ENCODE measurements around the gene PJA2.

Gene PJA2

GRCh38 chr5:109357807-109358206 is 52.0 kb downstream of the PJA2 start:
- DNase-seq (ENCODE audit: low read depth in 1 of 2, low spot score in 1 of 2), result no peak
- in situ Hi-C loops (cut with HindIII; ENCODE audit: low pct_unique_long_range_greater_than_20kb, low sequenced_read_pairs), result no loop called here
- no peak for TF ChIP-seq JUND (IDR thresholded peaks at IDR 0.05; ENCODE audit: low read depth)

DNA sequence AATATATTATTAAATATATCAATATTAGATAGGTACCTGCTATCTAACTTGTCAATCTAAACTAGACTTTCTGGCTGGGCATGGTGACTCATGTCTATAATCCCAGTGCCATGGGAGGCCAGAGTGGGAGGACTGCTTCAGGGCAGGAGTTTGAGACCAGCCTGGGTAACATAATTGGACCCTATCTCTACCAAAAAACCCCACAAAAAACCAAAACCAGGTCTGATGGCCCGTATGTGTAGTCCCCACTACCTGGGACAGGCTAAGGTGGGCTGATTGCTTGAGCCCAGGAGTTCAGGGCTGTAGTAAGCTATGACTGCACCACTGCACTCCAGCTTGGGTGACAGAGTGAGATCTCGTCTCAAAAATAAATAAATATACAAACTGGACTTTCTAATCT is 55.0 kb downstream of the PJA2 start:
- TF ChIP-seq JUND (IDR thresholded peaks at IDR 0.05; ENCODE audit: low read depth), result no peak

GRCh38 chr5:109351988-109352864 is 57.5 kb downstream of the PJA2 start:
- no peak for TF ChIP-seq JUND (IDR thresholded peaks at IDR 0.05; ENCODE audit: low read depth)
- DNase-seq (ENCODE audit: low read depth in 1 of 2, low spot score in 1 of 2), result no peak
- in situ Hi-C loops (cut with HindIII; ENCODE audit: low pct_unique_long_range_greater_than_20kb, low sequenced_read_pairs), result no loop called here

More for the DNA sequence above, 55.0 kb downstream of the PJA2 start:
- in situ Hi-C loops (cut with HindIII; ENCODE audit: low pct_unique_long_range_greater_than_20kb, low sequenced_read_pairs), result no loop called here
- peak in 1 of 2 experiments; percentile 10 for DNase-seq (ENCODE audit: low read depth in 1 of 2, low spot score in 1 of 2)

- no peak for DNase-seq (ENCODE audit: low read depth in 1 of 2, low spot score in 1 of 2)
- in situ Hi-C loops (cut with HindIII; ENCODE audit: low pct_unique_long_range_greater_than_20kb, low sequenced_read_pairs), result no loop called here
- no peak for TF ChIP-seq JUND (IDR thresholded peaks at IDR 0.05; ENCODE audit: low read depth)
Measured at GRCh38 chr5:109350537-109351270, 59.1 kb downstream of the PJA2 start.

GRCh38 chr5:109349388-109349787 is 60.4 kb downstream of the PJA2 start:
- no peak for TF ChIP-seq JUND (IDR thresholded peaks at IDR 0.05; ENCODE audit: low read depth)
- in situ Hi-C loops (cut with HindIII; ENCODE audit: low pct_unique_long_range_greater_than_20kb, low sequenced_read_pairs), result no loop called here
- no peak for DNase-seq (ENCODE audit: low read depth in 1 of 2, low spot score in 1 of 2)

DNA sequence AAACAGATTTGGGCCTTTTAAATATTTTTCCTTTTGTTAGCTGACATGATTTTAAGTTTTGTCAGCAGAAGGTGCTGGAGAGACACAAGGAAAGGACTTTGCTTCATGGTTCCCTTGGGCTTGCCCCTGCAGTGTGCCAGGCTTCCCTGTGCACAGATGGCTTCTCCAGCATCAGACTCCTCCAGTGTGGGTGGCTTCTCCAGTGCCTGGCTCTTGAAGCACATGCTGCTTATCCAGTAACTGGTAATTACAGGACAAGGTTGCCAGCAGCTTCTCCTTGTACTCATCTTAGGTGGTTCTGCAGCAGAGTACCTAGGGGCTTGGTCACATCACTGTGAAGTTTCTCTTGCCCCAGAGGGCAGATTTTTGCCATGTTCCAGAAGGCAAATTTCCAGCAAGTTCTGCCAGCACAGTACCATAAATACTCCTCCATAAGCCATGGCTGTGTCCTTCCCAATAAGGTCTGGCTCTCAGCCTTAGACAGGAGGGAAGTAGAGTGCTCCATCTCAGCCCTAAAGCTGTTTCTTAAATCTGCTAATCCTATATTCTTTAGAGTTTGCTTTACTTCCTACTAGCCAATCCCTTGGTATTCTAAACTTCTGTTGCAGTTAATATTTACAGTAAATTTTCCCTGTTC is 62.4 kb downstream of the PJA2 start:
- in situ Hi-C loops (cut with HindIII; ENCODE audit: low pct_unique_long_range_greater_than_20kb, low sequenced_read_pairs), result no loop called here

GRCh38 chr5:109345699-109346098 is 64.1 kb downstream of the PJA2 start:
- no peak for TF ChIP-seq JUND (IDR thresholded peaks at IDR 0.05; ENCODE audit: low read depth)
- in situ Hi-C loops (cut with HindIII; ENCODE audit: low pct_unique_long_range_greater_than_20kb, low sequenced_read_pairs), result no loop called here
- no peak for DNase-seq (ENCODE audit: low read depth in 1 of 2, low spot score in 1 of 2)

More for the DNA sequence above, 62.4 kb downstream of the PJA2 start:
- TF ChIP-seq JUND (IDR thresholded peaks at IDR 0.05; ENCODE audit: low read depth), result no peak
- no peak for DNase-seq (ENCODE audit: low read depth in 1 of 2, low spot score in 1 of 2)

DNA sequence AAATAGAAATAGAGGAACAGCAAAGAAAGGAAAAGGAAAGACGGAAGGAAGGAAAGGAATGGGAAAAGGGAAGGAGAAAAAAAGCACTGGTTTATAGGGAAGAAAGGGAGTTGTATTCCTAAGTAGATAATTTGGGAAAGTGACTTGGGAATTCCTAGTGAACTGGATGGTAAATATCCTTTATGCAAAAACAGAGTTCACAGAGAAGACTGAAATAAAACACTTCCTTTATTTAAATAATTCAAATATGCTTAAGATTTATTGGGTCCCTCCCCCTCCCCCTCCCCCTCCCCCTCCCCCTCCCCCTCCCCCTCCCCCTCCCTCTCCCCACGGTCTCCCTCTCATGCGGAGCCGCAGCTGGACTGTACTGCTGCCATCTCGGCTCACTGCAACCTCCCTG is 69.4 kb downstream of the PJA2 start:
- TF ChIP-seq JUND (IDR thresholded peaks at IDR 0.05; ENCODE audit: low read depth), result no peak
- in situ Hi-C loops (cut with HindIII; ENCODE audit: low pct_unique_long_range_greater_than_20kb, low sequenced_read_pairs), result no loop called here
- DNase-seq (ENCODE audit: low read depth in 1 of 2, low spot score in 1 of 2), result no peak

- TF ChIP-seq JUND (IDR thresholded peaks at IDR 0.05; ENCODE audit: low read depth), result no peak
- no peak for DNase-seq (ENCODE audit: low read depth in 1 of 2, low spot score in 1 of 2)
- in situ Hi-C loops (cut with HindIII; ENCODE audit: low pct_unique_long_range_greater_than_20kb, low sequenced_read_pairs), result no loop called here
Measured at GRCh38 chr5:109335114-109335513, 74.7 kb downstream of the PJA2 start.

GRCh38 chr5:109334056-109334455 is 75.7 kb downstream of the PJA2 start:
- DNase-seq (ENCODE audit: low read depth in 1 of 2, low spot score in 1 of 2), result no peak
- in situ Hi-C loops (cut with HindIII; ENCODE audit: low pct_unique_long_range_greater_than_20kb, low sequenced_read_pairs), result no loop called here
- TF ChIP-seq JUND (IDR thresholded peaks at IDR 0.05; ENCODE audit: low read depth), result no peak

GRCh38 chr5:109329333-109330237 is 80.2 kb downstream of the PJA2 start:
- in situ Hi-C loops (cut with HindIII; ENCODE audit: low pct_unique_long_range_greater_than_20kb, low sequenced_read_pairs), result no loop called here
- DNase-seq (ENCODE audit: low read depth in 1 of 2, low spot score in 1 of 2), result no peak
- no peak for TF ChIP-seq JUND (IDR thresholded peaks at IDR 0.05; ENCODE audit: low read depth)

- no peak for DNase-seq (ENCODE audit: low read depth in 1 of 2, low spot score in 1 of 2)
- no peak for TF ChIP-seq JUND (IDR thresholded peaks at IDR 0.05; ENCODE audit: low read depth)
- in situ Hi-C loops (cut with HindIII; ENCODE audit: low pct_unique_long_range_greater_than_20kb, low sequenced_read_pairs), result no loop called here
Measured at GRCh38 chr5:109328626-109329025, 81.1 kb downstream of the PJA2 start.

All from T47D (cell line).